Fibroblast of skin of abdomen (primary cell): ENCODE results near the gene TCOF1.
A peak's percentile ranks its signal among the peaks of the same experiment; 100 is the strongest.

Experiments
- DNase-seq: peaks from one replicate; pipeline ENCODE4 v3.0.0-alpha.2; 2013

TCOF1 gene

GRCh38 chr5:150394131-150394530 lies 36.6 kb downstream of the TCOF1 start:
- DNase-seq = no peak

DNA sequence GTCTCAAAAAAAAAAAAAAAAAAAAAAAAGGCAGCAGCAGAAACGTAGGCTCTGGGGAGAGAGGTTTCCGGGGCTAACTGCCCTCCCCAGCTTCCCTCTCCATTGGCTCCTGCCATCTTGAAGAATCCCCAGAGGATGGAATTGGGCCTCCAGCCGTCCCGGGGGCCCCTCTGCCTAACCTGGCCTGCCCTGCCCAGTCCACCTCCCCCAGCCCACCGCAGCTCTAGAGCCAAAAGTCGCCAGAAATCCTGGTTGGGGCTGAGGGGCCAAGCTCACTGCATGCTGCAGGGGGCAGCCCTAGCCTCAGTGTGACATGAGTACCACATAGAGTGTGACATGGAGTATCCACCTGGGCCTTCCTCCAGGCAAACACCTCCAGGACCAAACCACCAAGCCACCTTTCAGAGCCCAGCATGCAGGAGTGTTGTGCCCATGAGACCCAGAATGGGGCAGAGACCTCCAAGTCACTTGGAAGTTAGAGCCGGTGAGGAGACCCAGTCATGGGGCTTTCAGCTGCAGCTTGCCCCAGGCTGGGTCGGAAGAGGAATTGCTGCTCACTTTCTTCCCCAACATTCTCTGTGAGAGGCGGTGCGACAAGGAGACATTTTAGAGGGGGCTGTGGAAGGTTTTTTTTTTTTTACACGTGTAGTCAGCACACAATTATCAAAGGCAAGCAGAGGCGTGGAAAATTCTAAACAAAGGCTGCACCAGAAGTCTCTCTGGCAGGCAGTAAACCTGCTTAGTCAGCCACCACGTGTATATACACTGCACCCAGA lies 37.6 kb downstream of the TCOF1 start:
- DNase-seq = no peak

- DNase-seq = no peak
These were observed 38.1 kb downstream of the TCOF1 start for GRCh38 chr5:150395688-150395975.

DNA sequence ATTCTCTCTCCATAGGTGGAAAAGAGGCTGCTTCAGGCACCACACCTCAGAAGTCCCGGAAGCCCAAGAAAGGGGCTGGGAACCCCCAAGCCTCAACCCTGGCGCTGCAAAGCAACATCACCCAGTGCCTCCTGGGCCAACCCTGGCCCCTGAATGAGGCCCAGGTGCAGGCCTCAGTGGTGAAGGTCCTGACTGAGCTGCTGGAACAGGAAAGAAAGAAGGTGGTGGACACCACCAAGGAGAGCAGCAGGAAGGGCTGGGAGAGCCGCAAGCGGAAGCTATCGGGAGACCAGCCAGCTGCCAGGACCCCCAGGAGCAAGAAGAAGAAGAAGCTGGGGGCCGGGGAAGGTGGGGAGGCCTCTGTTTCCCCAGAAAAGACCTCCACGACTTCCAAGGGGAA lies 38.8 kb downstream of the TCOF1 start:
- no peak for DNase-seq

- DNase-seq = no peak
These were observed 39.8 kb downstream of the TCOF1 start for GRCh38 chr5:150397146-150397781.

GRCh38 chr5:150397782-150398721 lies 40.6 kb downstream of the TCOF1 start:
- no peak for DNase-seq

DNA sequence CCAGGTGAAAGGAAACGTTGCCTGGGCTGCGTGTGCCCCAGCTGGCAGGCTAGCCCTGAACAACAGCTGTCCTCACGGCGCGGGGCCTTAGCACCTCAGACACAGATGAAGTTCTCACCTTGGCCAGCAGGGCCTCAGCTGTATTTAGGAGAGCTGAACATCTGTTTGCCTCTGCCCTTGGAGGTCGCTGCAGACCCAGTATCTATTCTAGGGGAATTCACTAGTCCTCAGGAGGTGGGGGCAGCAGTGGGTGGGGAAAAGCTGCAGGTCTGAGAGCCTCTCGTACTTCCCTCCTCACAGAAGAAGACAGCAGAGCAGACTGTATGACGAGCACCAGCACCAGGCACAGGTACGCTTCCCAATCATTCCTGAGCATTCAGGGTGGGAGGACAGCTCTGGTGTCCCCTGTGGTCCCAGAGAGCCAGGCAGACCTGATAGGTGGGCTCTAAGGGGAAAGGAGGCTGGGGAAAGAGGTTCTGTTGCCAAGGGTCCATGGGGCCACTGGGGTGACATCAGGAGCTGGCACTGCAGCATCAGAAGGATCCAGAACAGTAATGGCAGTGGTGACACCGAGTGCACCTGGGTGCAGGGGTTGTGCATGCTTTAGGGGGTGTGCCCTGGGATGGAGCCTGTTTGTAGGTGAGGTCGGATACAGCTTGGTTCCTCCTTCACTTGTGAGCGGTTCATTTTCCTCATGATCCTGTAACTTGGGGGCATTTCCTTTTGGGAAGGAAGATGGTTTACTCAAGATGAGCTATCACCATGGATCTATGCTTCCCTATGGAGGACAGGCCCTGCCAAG lies 41.4 kb downstream of the TCOF1 start:
- DNase-seq = no peak

DNA sequence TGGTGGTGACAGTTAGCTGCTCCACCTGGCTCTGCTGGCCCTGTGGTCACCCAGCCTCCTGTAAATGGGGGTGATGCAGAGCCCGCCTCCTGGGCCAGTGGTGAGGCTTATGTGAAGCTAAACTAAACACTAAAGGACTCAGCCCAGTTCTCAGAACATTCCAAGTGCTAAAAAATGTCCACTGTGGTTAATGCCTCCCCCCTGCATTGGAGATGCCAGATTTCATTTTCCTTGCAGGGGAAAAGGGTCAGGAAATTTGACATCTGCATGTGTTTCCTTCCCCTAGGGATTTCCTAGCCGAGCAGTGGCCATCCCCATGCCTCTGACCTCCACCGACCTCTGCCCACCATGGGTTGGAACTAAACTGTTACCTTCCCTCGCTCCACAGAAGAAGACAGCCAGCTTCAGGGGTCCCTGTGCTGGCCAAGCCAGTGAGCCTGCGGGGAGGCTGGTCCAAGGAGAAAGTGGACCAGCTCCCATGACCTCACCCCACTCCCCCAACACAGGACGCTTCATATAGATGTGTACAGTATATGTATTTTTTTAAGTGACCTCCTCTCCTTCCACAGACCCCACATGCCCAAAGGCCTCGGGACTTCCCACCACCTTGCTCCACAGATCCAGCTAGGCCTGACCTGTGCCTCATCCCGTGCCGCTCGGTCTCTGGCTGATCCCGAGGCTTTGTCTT lies 42.2 kb downstream of the TCOF1 start:
- peak; percentile 10 for DNase-seq

DNA sequence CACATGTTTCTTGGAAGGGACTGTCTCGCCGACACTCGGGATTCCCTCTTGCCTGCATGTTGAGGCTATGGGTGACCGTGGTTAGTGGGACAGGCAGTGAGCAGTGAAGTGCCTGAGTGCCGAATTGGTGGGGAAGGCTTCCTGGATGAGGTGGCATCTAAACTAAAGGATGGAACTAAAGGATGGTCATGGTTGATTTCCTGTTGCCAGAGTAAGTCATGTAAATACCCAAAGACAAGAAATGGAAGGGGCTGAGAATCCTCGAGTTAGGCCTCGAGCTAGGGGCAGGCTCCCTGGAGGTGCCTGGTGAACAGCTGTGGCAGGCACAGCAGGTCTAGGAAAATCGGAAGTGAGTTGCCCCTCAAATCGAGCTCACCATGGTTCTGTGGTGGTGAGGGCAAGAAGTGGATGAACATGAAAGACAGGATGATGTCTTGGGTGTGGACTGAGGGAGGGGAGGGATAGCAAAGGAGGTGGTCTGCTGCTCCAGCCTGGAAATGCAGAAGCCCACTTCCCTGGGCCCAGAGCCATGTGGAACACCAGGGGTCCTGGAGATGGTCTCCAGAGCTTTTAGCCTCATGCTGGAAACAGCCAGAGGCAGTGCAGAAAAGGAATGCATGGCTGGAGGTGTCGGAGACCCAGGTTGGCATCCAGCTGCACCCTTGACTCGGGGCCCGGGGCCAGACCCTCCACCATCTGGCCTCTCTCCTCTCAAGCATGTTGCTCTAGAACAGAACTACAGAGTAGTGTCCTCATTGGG lies 43.0 kb downstream of the TCOF1 start:
- no peak for DNase-seq

- DNase-seq = no peak
These were observed 43.5 kb downstream of the TCOF1 start for GRCh38 chr5:150401076-150401375.

DNA sequence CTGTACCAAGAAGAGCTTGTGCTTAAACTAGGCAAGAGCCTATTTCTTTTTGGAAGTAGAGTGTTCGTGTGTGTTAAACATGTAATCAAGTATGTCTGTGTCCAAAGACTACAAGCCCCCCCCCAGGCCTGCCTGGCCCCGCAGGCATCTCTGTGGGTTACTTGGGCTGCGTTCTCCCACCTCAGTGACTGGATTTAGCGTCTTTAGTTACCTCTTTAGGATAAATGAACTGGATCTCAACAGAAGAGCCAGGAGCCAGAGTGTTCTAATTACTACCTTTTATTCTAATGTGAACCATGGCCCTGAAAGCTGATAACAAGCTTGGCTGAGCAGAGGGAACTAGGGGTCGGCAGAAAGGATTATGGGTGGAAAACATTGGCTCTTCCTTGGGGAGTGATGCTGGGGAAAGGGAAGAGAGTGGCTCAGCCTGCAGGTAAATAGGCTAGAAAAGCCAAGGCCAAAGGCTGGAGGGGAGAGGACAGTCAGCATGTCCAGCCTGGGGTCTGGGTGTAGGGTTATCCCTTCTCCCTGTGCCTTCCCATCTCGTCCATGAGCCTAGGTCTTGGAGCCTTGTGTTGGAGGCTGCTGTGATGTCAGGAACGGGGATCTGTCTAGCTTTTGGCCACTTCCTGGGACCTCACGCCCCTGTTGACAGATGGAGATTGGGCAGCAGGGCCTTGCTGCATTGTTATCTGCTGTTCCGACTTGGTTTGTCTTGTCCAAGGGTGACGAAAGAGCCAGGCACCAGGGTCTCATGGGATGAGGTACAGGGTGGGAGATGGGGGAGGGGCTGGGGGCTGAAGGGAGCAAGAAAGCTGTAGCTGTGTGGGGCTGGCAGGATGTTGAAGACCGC lies 44.1 kb downstream of the TCOF1 start:
- no peak for DNase-seq

DNA sequence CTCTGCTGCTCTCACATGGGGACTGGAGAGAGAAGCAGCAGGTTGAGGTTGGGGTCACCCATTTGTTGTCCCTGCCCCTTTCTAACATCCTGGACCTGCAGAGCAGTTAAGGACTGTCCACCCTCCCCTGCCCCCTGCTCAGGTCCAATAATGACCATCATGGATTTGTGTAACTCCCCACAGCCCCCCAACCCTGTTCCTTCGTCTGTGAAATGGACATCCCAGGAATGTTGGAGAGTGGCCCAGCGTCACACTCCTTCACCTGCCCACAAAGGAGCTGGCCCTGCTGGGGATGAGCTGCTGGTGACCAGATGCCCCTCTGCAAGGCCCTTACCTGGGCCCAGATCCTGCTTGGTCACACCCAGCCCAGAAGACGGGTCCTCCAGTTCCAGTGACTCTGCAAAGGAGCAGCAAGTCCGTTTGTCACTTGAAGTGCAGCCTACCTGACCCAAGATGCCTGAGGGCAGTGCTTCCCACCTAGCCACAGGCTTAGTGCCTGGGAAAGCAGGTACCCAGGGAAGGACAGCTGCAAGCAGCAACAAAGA lies 44.8 kb downstream of the TCOF1 start:
- no peak for DNase-seq

GRCh38 chr5:150402901-150403342 lies 45.4 kb downstream of the TCOF1 start:
- no peak for DNase-seq

DNA sequence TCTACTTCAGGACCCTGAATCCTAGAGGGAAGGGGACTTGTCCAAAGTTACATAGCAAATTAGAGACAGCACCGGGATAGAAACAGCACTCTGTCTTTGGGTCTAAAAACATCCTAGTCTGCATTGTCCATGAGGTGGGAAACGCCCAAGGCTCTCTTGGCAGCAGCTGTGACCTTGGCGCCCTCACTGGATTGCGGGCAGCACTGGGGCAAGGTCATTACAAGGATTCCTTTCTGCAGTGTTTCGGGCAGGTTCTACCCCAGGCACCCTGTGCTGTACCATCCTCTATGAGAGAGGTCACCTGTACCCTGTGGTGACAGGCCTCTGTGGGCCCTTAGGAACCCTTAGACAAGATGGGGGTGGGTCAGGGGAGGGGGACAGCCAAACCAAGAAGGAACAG lies 46.6 kb downstream of the TCOF1 start:
- DNase-seq = no peak

DNA sequence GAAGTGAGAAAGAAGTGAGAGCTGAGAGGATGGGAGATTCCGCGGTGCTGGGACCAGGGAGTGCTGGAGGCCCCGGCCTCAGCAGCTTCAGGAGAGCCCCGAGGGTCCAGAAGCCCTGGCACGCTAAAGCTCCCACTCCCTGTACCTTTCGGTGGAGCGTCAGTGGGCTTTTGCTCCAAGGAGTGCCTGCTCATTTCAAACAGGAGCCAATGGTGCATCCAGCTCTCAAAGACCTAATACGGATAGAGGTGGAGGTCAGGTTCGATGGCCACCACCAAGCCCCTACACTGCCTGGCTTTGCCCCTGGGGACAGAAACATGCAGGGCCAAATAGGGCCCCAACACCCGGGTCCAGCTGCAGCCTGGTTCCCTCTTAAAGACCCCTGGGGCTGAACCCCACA lies 47.0 kb downstream of the TCOF1 start:
- no peak for DNase-seq

GRCh38 chr5:150404941-150405816 lies 47.7 kb downstream of the TCOF1 start:
- DNase-seq = no peak

GRCh38 chr5:150406103-150406722 lies 48.7 kb downstream of the TCOF1 start:
- DNase-seq = no peak

GRCh38 chr5:150406723-150407095 lies 49.2 kb downstream of the TCOF1 start:
- no peak for DNase-seq
